ENCODE measurements around the gene KRT6B.
A peak's percentile ranks its signal among the peaks of the same experiment; 100 is the strongest.

KRT6B gene

DNA sequence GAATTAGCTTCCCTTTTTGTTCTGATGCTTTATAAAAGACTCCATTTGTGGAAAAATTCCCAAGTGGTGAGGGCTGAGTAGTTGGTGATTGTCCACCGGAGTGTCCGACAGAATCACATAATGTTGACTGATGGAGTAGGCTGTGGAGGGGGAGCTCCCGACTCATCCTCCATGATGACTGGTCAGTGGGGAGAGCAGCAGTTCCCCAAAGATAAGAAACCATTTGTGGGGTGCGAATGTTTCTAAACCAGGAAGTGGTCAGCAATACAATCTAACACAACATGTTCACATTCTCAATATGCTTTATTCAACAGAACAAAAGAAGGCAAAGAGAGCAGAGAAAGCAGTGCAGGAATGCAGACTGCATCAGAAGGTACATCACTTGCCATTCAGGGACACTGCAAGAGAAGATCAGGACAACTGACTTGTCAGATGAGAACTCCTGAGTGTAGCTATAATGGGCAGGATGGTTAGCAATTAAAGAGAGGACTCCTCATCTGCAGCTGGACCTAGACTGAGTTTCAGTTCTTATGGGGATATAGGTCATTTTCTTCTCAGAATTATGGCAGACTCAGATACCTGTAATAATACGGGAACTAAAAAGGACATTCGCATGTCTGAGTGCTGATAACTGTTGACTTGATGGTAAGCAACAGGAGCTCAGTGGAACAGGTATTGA, 5.4 kb downstream of the KRT6B start:
- TF ChIP-seq, protein P1, sequence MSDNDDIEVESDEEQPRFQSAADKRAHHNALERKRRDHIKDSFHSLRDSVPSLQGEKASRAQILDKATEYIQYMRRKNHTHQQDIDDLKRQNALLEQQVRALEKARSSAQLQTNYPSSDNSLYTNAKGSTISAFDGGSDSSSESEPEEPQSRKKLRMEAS (IDR thresholded peaks at IDR 0.05; ENCODE audit: low read depth, low read length) = no peak
- TF ChIP-seq, protein P2, sequence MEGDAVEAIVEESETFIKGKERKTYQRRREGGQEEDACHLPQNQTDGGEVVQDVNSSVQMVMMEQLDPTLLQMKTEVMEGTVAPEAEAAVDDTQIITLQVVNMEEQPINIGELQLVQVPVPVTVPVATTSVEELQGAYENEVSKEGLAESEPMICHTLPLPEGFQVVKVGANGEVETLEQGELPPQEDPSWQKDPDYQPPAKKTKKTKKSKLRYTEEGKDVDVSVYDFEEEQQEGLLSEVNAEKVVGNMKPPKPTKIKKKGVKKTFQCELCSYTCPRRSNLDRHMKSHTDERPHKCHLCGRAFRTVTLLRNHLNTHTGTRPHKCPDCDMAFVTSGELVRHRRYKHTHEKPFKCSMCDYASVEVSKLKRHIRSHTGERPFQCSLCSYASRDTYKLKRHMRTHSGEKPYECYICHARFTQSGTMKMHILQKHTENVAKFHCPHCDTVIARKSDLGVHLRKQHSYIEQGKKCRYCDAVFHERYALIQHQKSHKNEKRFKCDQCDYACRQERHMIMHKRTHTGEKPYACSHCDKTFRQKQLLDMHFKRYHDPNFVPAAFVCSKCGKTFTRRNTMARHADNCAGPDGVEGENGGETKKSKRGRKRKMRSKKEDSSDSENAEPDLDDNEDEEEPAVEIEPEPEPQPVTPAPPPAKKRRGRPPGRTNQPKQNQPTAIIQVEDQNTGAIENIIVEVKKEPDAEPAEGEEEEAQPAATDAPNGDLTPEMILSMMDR (IDR thresholded peaks at IDR 0.05; ENCODE audit: low read depth, low read length) = no peak
- TF ChIP-seq POLR2A (IDR thresholded peaks at IDR 0.05; ENCODE audit: extremely low read depth, insufficient read length) (no peak), MYC (IDR thresholded peaks at IDR 0.05; ENCODE audit: low read depth, low read length) (no peak)
- peak; percentile 16 for DNase-seq (ENCODE audit: low read depth)
- no peak overlapping the region for H3K4me3 ChIP-seq (ENCODE audit: low read depth, low read length)

DNA sequence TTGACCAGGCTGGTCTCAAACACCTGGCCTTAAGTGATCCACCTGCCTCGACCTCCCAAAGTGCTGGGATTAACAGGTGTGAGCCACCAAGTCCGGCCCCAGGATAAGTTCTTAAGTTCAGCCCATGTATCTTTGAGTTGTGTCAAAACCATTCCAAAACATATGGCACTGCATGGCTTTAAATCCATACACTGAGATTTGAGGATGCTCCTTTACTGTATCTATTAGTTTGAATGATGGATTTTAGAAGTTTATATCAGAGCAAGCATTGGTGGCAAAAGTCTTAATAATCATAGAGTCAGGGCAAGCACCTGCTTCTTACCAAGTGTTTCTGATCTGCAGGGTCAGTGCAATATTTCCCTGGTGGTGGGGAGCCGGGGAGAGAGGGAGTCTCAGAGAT, 6.1 kb downstream of the KRT6B start:
- DNase-seq (ENCODE audit: low read depth) = no peak
- no peak for TF ChIP-seq MYC (IDR thresholded peaks at IDR 0.05; ENCODE audit: low read depth, low read length)
- TF ChIP-seq, protein P1 (IDR thresholded peaks at IDR 0.05; ENCODE audit: low read depth, low read length) = no peak
- TF ChIP-seq, protein P2 (IDR thresholded peaks at IDR 0.05; ENCODE audit: low read depth, low read length) = no peak
- no peak for TF ChIP-seq POLR2A (IDR thresholded peaks at IDR 0.05; ENCODE audit: extremely low read depth, insufficient read length)

DNA sequence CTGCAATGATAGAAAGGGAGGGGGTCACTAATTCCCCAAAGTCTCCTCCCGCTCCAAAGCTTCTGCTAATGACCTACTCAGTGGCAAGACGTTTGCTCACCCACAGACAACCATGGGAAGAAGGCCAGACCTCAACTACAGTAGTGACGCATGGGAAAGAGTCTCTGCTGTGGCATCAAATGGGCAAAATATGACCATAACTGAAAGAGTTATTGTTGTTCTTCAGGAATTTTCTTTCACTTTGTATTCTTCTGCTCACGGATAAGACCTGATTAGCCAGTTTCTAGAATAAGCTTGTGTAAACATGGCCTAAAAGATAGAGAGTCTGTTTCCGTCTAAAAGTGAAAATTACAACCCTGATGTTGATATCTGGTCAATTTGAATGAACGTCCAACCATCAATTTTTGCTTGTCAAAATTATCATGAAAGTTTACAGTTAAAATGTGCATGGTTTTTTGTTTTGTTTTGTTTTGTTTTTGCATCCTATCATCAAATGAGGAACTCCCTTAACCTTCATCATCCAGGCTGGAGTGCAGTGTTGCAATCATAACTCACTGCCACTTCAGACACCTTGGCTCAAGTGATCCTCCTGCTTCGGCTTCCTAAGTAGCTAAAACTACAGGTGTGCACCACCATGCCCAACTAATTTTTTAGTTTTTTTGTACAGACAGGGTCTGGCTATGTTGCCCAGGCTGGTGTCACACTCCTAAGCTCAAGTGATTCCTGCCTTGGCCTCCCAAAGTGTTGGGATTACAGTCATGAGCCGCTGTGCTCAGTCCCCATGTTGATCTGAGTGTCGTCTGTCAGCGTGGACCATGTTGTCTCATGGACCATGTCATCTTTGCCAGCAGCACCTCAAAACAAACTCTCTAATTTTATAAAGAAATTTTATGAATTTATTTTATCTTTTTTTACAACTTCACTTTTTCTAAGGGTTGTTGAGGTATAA, 7.0 kb downstream of the KRT6B start:
- H3K4me3 ChIP-seq (ENCODE audit: low read depth, low read length) = no peak overlapping the region
- DNase-seq (ENCODE audit: low read depth) = no peak
- TF ChIP-seq MYC (IDR thresholded peaks at IDR 0.05; ENCODE audit: low read depth, low read length) = no peak
- TF ChIP-seq, protein P2 (IDR thresholded peaks at IDR 0.05; ENCODE audit: low read depth, low read length) = no peak
- TF ChIP-seq, protein P1 (IDR thresholded peaks at IDR 0.05; ENCODE audit: low read depth, low read length) = no peak
- no peak for TF ChIP-seq POLR2A (IDR thresholded peaks at IDR 0.05; ENCODE audit: extremely low read depth, insufficient read length)

More for the DNA sequence above, 6.1 kb downstream of the KRT6B start:
- H3K4me3 ChIP-seq (ENCODE audit: low read depth, low read length) = no peak overlapping the region

GRCh38 chr12:52443966-52444365, 8.0 kb downstream of the KRT6B start:
- H3K4me3 ChIP-seq (ENCODE audit: low read depth, low read length) = no peak overlapping the region
- TF ChIP-seq, protein P1 (IDR thresholded peaks at IDR 0.05; ENCODE audit: low read depth, low read length) = no peak
- no peak for DNase-seq (ENCODE audit: low read depth)

GRCh38 chr12:52442600-52443061, 9.3 kb downstream of the KRT6B start:
- no peak overlapping the region for H3K4me3 ChIP-seq (ENCODE audit: low read depth, low read length)
- no peak for TF ChIP-seq MYC (IDR thresholded peaks at IDR 0.05; ENCODE audit: low read depth, low read length)
- DNase-seq (ENCODE audit: low read depth) = no peak

DNA sequence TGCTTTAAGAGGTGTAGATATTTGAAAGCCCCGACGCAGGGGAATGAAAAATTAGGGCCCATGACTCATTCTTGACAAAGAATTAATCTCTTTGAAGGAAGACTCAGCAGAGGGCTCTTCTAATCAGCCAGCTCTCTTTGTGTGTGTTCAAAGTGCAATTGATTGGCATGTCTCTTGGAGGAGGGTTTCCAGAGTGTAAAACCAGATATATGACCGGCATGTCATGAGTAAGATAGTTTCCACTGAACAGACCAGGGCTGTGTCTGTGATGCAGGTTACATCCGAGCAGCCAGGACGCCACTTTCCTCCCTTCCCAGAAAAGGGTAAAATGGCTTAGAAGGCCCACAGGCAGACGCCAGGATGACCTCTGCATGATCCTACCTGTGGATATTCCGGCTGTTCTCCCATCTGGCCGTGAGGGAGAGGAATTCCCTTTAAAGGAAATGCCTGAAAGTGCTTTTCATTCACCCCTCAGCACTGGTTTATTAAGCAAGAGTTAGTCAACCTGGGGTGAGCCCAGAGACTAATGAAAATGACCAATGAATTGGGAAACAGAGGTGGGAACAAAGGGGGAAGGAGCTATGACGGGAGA, 10.5 kb downstream of the KRT6B start:
- TF ChIP-seq, protein P2 (IDR thresholded peaks at IDR 0.05; ENCODE audit: low read depth, low read length) = no peak
- TF ChIP-seq POLR2A (IDR thresholded peaks at IDR 0.05; ENCODE audit: extremely low read depth, insufficient read length) (no peak), MYC (IDR thresholded peaks at IDR 0.05; ENCODE audit: low read depth, low read length) (no peak)
- TF ChIP-seq, protein P1 (IDR thresholded peaks at IDR 0.05; ENCODE audit: low read depth, low read length) = no peak
- DNase-seq (ENCODE audit: low read depth) = no peak
- H3K4me3 ChIP-seq (ENCODE audit: low read depth, low read length) = no peak overlapping the region
